Measurements from ENCODE around the gene RHBDF2. TPM values are rescaled to one million over a fixed set of nuclear protein-coding genes. Genes with fewer than 3 reads are reported as not detected.

Gene RHBDF2
- total and polyA plus RNA-seq, 2 donors (not counting 1 experiment from before 2014, with no cell fraction given), result 288 to 482 TPM

DNA sequence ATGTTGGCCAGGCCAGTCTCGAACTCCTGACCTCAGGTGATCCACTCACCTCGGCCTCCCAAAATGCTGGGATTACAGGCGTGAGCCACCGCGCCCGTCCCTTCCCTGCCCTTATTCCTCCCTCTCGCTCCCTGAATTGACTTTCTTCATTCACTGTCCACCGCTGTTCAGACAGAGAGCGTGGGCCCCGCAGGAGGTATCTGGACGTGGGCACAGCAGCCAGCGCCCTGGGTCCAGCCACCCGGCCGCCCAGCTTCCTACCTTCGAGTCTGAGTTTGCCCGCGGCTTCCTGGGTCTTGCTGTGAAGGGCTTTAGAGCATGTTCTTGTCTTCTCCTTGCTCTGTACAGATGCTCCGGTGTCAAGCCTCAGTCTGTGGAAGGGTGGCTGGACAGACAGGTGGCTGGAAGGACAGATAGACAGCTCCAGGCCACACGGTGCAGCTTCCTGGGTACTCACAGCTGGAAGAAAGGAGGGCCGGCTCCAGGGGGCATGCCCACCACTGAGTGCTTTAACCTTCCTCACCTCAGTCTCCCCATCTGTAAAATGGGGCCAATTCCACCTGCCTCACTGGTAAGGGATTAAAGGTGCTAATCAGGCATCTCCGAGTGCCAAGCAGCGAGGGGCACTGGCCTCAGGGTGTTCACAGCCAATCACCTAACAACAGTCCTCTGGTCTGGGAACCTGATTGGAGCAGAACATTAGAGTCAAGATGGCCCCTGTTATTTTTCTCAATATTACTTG, 13.6 kb downstream of the RHBDF2 start:
- 94% methylated on average over 20 of the region's 22 CpGs for WGBS (ENCODE audit: insufficient coverage)
- Histone ChIP-seq H3K36me3 (replicated peaks in 1 of 2; ENCODE audit: control extremely low read depth in 1 of 2, control insufficient read depth in 1 of 2, extremely low read depth in 1 of 2, insufficient read depth in 2 of 2, low read length in 1 of 2) (peaks cover 0 to 13% of the 10 kb centered on the region in 2 experiments), H2AFZ (ENCODE audit: insufficient read depth, low read depth, low read length, poor library complexity, severe bottlenecking) (no peak overlapping the region), H3K4me3 (ENCODE audit: control extremely low read depth in 1 of 5, extremely low read depth in 1 of 5, insufficient read depth in 1 of 5, low read depth in 2 of 5, low read length in 4 of 5) (no peak overlapping the region), H4K20me1 (ENCODE audit: control insufficient read depth, insufficient read depth, low read length, poor library complexity, severe bottlenecking) (no peaks in the 10 kb centered on the region), H3K27me3 (replicated peaks in 1 of 4; ENCODE audit: control extremely low read depth in 1 of 4, control insufficient read depth in 3 of 4, insufficient read depth in 4 of 4, low read length in 3 of 4) (no peaks in the 10 kb centered on the region), H3K4me1 (ENCODE audit: control insufficient read depth in 2 of 2, insufficient read depth in 2 of 2, low read length in 2 of 2) (peaks cover 74 to 94% of the 10 kb centered on the region in 2 donors), H3K27ac (ENCODE audit: low read length in 2 of 2) (peak overlapping the region; percentile 5 to 32), H3K9ac (ENCODE audit: low read length) (no peak overlapping the region), H3K79me2 (ENCODE audit: control insufficient read depth, insufficient read depth, low read length) (peaks cover 49% of the 10 kb centered on the region), H3K9me3 (ENCODE audit: control extremely low read depth in 1 of 3, control insufficient read depth in 2 of 3, insufficient read depth in 1 of 3, low read length in 2 of 3) (peaks cover 0 to 4% (median 0%) of the 10 kb centered on the region in 3 donors), H3K4me2 (replicated peaks; ENCODE audit: low read depth, low read length, poor library complexity, severe bottlenecking) (no peak overlapping the region)
- POLR2A ChIA-PET, result interaction anchor here (22.8 to 23.6 kb wide), 2 partner anchors 5 to 11 kb away, joined by 478 read pairs; partner anchors contain the start of gene RHBDF2
- Mint-ChIP-seq H3K27ac (peak overlapping the region; percentile 75), H3K4me1 (peaks cover 79% of the 10 kb centered on the region), H3K9me3 (ENCODE audit: insufficient read depth) (no peaks in the 10 kb centered on the region), H3K27me3 (no peaks in the 10 kb centered on the region), H3K4me3 (no peak overlapping the region)
- no peak for ATAC-seq (ENCODE audit: low read depth)
- CTCF ChIA-PET, result interaction anchor here (0.6 to 15.5 kb wide), 4 partner anchors 13 to 91 kb away, joined by 3 to 256 read pairs (median 3); partner anchors contain the start of gene RHBDF2
- no peak for TF ChIP-seq EZH2 (IDR thresholded peaks at IDR 0.05; ENCODE audit: borderline replicate concordance, insufficient read depth, low read depth, low read length, poor library complexity, severe bottlenecking)
- TF ChIP-seq, protein P1, sequence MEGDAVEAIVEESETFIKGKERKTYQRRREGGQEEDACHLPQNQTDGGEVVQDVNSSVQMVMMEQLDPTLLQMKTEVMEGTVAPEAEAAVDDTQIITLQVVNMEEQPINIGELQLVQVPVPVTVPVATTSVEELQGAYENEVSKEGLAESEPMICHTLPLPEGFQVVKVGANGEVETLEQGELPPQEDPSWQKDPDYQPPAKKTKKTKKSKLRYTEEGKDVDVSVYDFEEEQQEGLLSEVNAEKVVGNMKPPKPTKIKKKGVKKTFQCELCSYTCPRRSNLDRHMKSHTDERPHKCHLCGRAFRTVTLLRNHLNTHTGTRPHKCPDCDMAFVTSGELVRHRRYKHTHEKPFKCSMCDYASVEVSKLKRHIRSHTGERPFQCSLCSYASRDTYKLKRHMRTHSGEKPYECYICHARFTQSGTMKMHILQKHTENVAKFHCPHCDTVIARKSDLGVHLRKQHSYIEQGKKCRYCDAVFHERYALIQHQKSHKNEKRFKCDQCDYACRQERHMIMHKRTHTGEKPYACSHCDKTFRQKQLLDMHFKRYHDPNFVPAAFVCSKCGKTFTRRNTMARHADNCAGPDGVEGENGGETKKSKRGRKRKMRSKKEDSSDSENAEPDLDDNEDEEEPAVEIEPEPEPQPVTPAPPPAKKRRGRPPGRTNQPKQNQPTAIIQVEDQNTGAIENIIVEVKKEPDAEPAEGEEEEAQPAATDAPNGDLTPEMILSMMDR (IDR thresholded peaks at IDR 0.05), result no peak
- intact Hi-C loops (cut with micrococcal nuclease), result no loop called here
- DNase-seq, result no peak

DNA sequence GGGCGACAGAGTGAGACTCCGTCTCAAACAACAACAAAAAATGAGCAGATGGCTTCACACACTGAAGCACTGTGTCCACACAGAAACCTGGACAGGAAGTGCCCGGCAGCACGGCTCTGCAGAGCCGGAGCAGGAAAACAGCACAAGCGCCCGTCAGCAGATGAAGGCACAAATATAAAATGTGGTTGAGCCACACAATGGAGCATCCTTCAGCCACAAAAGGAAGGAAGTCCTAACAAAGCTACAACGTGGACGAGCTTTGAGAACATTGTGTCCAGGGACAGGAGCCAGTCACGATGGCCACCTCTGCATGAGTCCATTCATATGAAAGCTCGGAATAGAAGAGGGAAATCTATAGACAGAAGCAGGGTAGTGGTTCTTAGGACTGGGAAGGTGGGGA, 15.7 kb downstream of the RHBDF2 start:
- intact Hi-C loops (cut with micrococcal nuclease), result no loop called here
- TF ChIP-seq, protein P1 (IDR thresholded peaks at IDR 0.05), result no peak
- TF ChIP-seq EZH2 (IDR thresholded peaks at IDR 0.05; ENCODE audit: borderline replicate concordance, insufficient read depth, low read depth, low read length, poor library complexity, severe bottlenecking), result no peak
- peak overlapping the region; percentile 21 for H3K4me2 ChIP-seq (replicated peaks; ENCODE audit: low read depth, low read length, poor library complexity, severe bottlenecking)
- Mint-ChIP-seq H3K4me3 (peak overlapping the region; percentile 39), H3K27me3 (no peaks in the 10 kb centered on the region), H3K9me3 (ENCODE audit: insufficient read depth) (no peaks in the 10 kb centered on the region), H3K27ac (peak overlapping the region; percentile 90), H3K4me1 (peaks cover 77% of the 10 kb centered on the region)
- no peaks in the 10 kb centered on the region for H3K27me3 ChIP-seq (replicated peaks in 1 of 4; ENCODE audit: control extremely low read depth in 1 of 4, control insufficient read depth in 3 of 4, insufficient read depth in 4 of 4, low read length in 3 of 4)
- no peak for ATAC-seq (ENCODE audit: low read depth)
- peaks cover 70 to 94% of the 10 kb centered on the region in 2 donors for H3K4me1 ChIP-seq (ENCODE audit: control insufficient read depth in 2 of 2, insufficient read depth in 2 of 2, low read length in 2 of 2)
- WGBS (ENCODE audit: insufficient coverage), result 24% methylated on average over 11 of the region's 11 CpGs
- DNase-seq, result no peak
- no peak overlapping the region for H3K9ac ChIP-seq (ENCODE audit: low read length)
- H3K79me2 ChIP-seq (ENCODE audit: control insufficient read depth, insufficient read depth, low read length), result peaks cover 40% of the 10 kb centered on the region
- peaks cover 0 to 13% of the 10 kb centered on the region in 2 experiments for H3K36me3 ChIP-seq (replicated peaks in 1 of 2; ENCODE audit: control extremely low read depth in 1 of 2, control insufficient read depth in 1 of 2, extremely low read depth in 1 of 2, insufficient read depth in 2 of 2, low read length in 1 of 2)
- H3K4me3 ChIP-seq (ENCODE audit: control extremely low read depth in 1 of 5, extremely low read depth in 1 of 5, insufficient read depth in 1 of 5, low read depth in 2 of 5, low read length in 4 of 5), result no peak overlapping the region
- CTCF ChIA-PET, result interaction anchor here (0.5 to 15.5 kb wide), 5 partner anchors 15 to 1186 kb away, joined by 3 to 256 read pairs (median 5); partner anchors contain the start of genes AANAT and RHBDF2
- H4K20me1 ChIP-seq (ENCODE audit: control insufficient read depth, insufficient read depth, low read length, poor library complexity, severe bottlenecking), result no peaks in the 10 kb centered on the region
- peak overlapping the region; percentile 1 to 63 for H3K27ac ChIP-seq (ENCODE audit: low read length in 2 of 2)
- POLR2A ChIA-PET, result interaction anchor here (1.1 to 23.6 kb wide), 2 partner anchors 13 to 19 kb away, joined by 6 to 478 read pairs; partner anchors contain the start of genes AANAT and RHBDF2
- H2AFZ ChIP-seq (ENCODE audit: insufficient read depth, low read depth, low read length, poor library complexity, severe bottlenecking), result no peak overlapping the region
- peaks cover 0 to 4% (median 0%) of the 10 kb centered on the region in 3 donors for H3K9me3 ChIP-seq (ENCODE audit: control extremely low read depth in 1 of 3, control insufficient read depth in 2 of 3, insufficient read depth in 1 of 3, low read length in 2 of 3)

Data from B cell (primary cell).